PC-9 (cell line): Measurements from ENCODE around the gene MRPS23.

Experiments
- CTCF ChIP-seq: fragments of 200-600 bp; sonication (generic); conservative IDR thresholded peaks from 2 replicates; pipeline ENCODE4 v1.6.1; 2017; ENCODE audit warnings: mixed run types, antibody characterized with exemption, mild to moderate bottlenecking, moderate library complexity
- EZH2 ChIP-seq: fragments of 200-600 bp; sonication (generic); IDR thresholded peaks from 2 replicates; pipeline ENCODE4 v1.8.0; 2017; ENCODE audit warnings: antibody characterized with exemption, low read depth

- no peak for TF ChIP-seq CTCF
- no peak for TF ChIP-seq EZH2
These were observed 61.1 kb downstream of the MRPS23 start for GRCh38 chr17:57788725-57789124.
